AG09309 (cell line): ENCODE results near the gene METTL25.

Experiments used
- DNase-seq: peaks from one replicate; pipeline ENCODE4 v3.0.0-alpha.2; 2010; ENCODE audit warnings: low read depth
- H3K4me3 ChIP-seq: 2 replicates; pipeline ENCODE4 v1.5.1; 2011; ENCODE audit warnings: mild to moderate bottlenecking, low read depth, low read length, moderate library complexity; ENCODE audit not compliant: control insufficient read depth
- CTCF ChIP-seq: IDR thresholded peaks from 2 replicates; pipeline ENCODE4 v1.5.1; 2011; ENCODE audit warnings: mild to moderate bottlenecking, low read depth, low read length, inconsistent platforms; ENCODE audit not compliant: insufficient read depth, control insufficient read depth; ENCODE audit errors: missing control alignments

The METTL25 gene

GRCh38 chr12:82458101-82458500 lies 99.8 kb downstream of the METTL25 start:
- DNase-seq: no peak
- TF ChIP-seq CTCF: no peak
- no peak overlapping the region for H3K4me3 ChIP-seq

DNA sequence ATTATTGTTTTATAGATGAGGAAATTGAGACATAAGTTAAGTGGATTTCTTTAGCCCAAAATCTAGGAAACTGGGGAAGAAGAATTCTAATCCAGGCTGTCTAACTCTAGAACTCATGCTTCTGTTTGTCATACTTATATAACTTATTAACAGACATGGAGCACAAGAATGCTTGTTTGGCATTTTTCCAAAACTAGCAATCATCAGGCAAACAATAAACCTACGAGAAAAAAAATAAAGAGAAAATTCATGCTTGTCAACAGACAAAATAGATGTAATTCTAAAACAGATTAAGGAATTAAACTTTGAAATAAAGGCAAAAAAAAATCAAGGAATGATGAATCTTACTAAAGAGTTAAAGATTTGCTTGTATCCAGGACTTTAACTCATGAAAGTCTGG lies 103.1 kb downstream of the METTL25 start:
- TF ChIP-seq CTCF: no peak
- H3K4me3 ChIP-seq: no peak overlapping the region
- no peak for DNase-seq

GRCh38 chr12:82461836-82462235 lies 103.5 kb downstream of the METTL25 start:
- no peak for TF ChIP-seq CTCF
- no peak overlapping the region for H3K4me3 ChIP-seq
- no peak for DNase-seq

- H3K4me3 ChIP-seq: no peak overlapping the region
- TF ChIP-seq CTCF: no peak
- DNase-seq: no peak
Observed at GRCh38 chr12:82468563-82468962, 110.2 kb downstream of the METTL25 start.

- no peak for TF ChIP-seq CTCF
- H3K4me3 ChIP-seq: no peak overlapping the region
- DNase-seq: no peak
Observed at GRCh38 chr12:82470906-82471512, 112.7 kb downstream of the METTL25 start.

DNA sequence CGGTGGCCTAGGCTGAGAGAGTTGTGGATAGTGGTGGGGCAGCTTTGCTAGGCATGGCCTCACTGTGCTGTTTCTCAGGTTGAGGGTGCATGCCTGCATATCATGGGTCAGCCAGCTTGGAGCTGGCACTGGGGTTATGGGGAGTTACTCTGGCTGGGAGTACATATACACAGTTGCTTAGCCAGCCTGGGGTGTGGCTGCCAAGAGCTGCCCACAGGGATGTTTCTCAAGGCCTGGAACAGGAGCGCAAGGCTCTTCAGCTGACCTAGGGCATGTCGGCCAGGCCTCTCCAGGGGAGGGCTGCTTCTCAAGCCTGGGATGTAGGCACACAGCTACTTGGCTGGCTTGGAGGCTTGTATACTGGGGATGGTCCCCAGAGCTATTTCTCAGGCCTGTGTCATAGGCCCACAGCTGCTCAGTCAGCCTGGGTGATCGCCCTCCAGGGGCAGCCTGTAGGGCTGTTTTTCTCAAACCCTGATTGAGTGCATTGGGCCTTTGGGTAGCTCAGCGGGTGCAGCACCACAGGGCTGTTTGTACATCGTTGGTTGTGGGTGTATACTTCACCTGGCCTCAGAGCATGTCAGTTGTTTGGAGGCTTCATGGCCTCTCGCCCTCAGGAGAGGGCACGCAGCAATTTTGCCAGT lies 114.9 kb downstream of the METTL25 start:
- DNase-seq: no peak
- no peak for TF ChIP-seq CTCF

DNA sequence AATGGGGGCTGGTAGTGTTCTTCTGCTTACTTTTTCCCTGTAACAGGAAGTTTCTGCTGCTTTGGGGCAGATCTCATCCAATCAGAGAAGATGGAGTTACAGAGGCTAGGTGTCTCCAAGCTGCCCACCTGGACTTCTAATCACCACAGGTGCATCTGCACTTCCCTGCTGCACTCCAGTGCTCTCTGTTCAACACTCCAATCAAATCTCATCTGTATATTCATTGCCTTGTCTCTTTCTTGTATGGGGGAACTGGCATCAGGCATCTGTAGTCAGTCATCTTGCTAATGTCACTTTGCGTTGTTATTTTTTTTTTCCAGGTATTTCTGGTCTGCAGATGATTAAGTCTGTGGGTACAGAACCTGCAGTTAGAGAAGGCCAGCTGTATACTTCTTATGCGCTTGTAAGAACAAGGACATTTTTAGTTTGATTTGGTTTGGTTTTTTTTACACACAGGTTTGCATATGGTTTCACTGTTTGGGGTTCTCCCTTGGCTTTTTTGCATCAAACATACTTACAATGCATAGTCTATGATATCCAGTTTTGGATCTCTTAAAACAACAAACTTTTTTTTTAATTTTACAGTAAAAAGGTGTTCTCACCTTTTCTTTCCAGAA lies 116.0 kb downstream of the METTL25 start:
- TF ChIP-seq CTCF: no peak
- no peak overlapping the region for H3K4me3 ChIP-seq
- no peak for DNase-seq

More for the DNA sequence above, 114.9 kb downstream of the METTL25 start:
- H3K4me3 ChIP-seq: no peak overlapping the region
